ENCODE measurements around the gene SAV1. TPM values are rescaled to one million over a fixed set of nuclear protein-coding genes. Genes with fewer than 3 reads are reported as not detected.

The SAV1 gene
- total and polyA plus RNA-seq, 2 of the 8 experiments (the other 6 are each of a cell fraction or from before 2014, with no cell fraction given), result 15.9 to 78.3 TPM

DNA sequence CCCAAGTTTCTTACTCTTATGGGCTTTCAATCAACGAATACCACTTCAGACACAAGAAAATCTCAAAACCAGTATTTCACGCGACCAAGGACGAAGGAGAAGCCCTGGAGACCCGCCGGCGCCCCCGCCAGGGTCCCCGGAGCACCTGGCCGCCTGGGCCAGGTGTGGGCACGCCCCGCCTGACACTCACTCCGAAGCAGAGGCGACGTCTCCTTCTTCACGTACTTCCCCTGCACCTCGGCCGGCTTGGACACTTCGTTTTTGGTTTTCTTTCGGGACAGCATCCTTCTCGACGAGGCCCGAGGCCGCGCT is 466 bp downstream of the SAV1 start (continued):
- TF ChIP-seq SP2 (IDR thresholded peaks at IDR 0.05; ENCODE audit: low read length) (no peak), BACH1 (IDR thresholded peaks at IDR 0.05; ENCODE audit: low read length) (no peak), NRF1 (IDR thresholded peaks at IDR 0.05; ENCODE audit: low read depth, low read length) (no peak), POU5F1 (IDR thresholded peaks at IDR 0.05; ENCODE audit: low read depth, low read length) (no peak), SIX5 (IDR thresholded peaks at IDR 0.05; ENCODE audit: low read depth, low read length) (no peak), GTF2F1 (IDR thresholded peaks at IDR 0.05; ENCODE audit: borderline replicate concordance, low read depth, low read length) (no peak), JUN (IDR thresholded peaks at IDR 0.05; ENCODE audit: low read depth, low read length) (no peak), RAD21 (IDR thresholded peaks at IDR 0.05 in 1 of 2, conservative IDR thresholded peaks at IDR 0.05 in 1 of 2; ENCODE audit: low read depth in 2 of 2, low read length in 2 of 2) (no peak; a peak in 1 of 4 replicates), NANOG (IDR thresholded peaks at IDR 0.05; ENCODE audit: insufficient read depth, low read depth, low read length, poor library complexity, severe bottlenecking) (no peak), HDAC6 (IDR thresholded peaks at IDR 0.05; ENCODE audit: low read depth, low read length) (no peak), JUND (IDR thresholded peaks at IDR 0.05; ENCODE audit: low read length) (no peak), KDM4A (IDR thresholded peaks at IDR 0.05; ENCODE audit: low read depth, low read length, severe bottlenecking) (no peak), TAF1 (IDR thresholded peaks at IDR 0.05; ENCODE audit: low read depth, low read length) (no peak), CBX5 (IDR thresholded peaks at IDR 0.05; ENCODE audit: low read depth, low read length) (no peak), BRCA1 (IDR thresholded peaks at IDR 0.05; ENCODE audit: low read depth, low read length) (no peak), PHF8 (conservative IDR thresholded peaks at IDR 0.05; ENCODE audit: low read depth, low read length) (no peak), BCL11A (IDR thresholded peaks at IDR 0.05; ENCODE audit: low read depth in 2 of 2, low read length in 2 of 2) (no peak), SIRT6 (IDR thresholded peaks at IDR 0.05; ENCODE audit: low read length) (no peak), ASH2L (IDR thresholded peaks at IDR 0.05; ENCODE audit: low read length) (peak; percentile 8), SIN3A (conservative IDR thresholded peaks at IDR 0.05 in 1 of 2, IDR thresholded peaks at IDR 0.05 in 1 of 2; ENCODE audit: low read depth in 1 of 2, low read length in 2 of 2) (0 out of 4 replicates have a peak, but pooled peaks have one; percentile 33 to 56), SRF (IDR thresholded peaks at IDR 0.05; ENCODE audit: low read depth, low read length) (no peak), CEBPB (IDR thresholded peaks at IDR 0.05; ENCODE audit: low read depth, low read length) (no peak), GABPA (IDR thresholded peaks at IDR 0.05; ENCODE audit: borderline replicate concordance, insufficient read depth, low read length) (no peak)
- TF ChIP-seq, protein P1, sequence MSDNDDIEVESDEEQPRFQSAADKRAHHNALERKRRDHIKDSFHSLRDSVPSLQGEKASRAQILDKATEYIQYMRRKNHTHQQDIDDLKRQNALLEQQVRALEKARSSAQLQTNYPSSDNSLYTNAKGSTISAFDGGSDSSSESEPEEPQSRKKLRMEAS (IDR thresholded peaks at IDR 0.05), result peak; percentile 39; the same call in 1 of the 2 replicates
- TF ChIP-seq, protein P2, sequence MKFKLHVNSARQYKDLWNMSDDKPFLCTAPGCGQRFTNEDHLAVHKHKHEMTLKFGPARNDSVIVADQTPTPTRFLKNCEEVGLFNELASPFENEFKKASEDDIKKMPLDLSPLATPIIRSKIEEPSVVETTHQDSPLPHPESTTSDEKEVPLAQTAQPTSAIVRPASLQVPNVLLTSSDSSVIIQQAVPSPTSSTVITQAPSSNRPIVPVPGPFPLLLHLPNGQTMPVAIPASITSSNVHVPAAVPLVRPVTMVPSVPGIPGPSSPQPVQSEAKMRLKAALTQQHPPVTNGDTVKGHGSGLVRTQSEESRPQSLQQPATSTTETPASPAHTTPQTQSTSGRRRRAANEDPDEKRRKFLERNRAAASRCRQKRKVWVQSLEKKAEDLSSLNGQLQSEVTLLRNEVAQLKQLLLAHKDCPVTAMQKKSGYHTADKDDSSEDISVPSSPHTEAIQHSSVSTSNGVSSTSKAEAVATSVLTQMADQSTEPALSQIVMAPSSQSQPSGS (IDR thresholded peaks at IDR 0.05; ENCODE audit: low read length), result no peak

Measured in H1 (cell line).